ENCODE measurements around the gene SNX9.

DNA sequence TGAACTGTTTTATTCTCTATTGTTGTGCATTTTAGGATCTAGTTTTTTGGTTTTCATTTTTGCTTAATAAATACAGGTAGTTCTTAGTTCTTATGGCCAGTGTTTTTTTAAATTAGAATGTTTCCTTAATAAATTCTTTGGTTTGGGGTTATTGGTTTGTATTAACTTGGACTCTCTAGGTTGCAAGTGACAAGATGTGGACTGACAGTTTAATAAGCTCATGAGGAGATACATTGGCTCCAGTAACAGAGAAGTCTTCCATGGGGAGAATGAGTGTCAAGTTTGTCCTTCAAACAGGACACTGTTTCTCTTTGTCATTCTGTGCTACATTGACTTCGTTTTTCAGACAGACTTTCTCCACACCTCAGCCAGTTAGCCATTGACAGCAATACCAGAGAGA is 39.7 kb downstream of the SNX9 start:
- TF ChIP-seq, protein P1, sequence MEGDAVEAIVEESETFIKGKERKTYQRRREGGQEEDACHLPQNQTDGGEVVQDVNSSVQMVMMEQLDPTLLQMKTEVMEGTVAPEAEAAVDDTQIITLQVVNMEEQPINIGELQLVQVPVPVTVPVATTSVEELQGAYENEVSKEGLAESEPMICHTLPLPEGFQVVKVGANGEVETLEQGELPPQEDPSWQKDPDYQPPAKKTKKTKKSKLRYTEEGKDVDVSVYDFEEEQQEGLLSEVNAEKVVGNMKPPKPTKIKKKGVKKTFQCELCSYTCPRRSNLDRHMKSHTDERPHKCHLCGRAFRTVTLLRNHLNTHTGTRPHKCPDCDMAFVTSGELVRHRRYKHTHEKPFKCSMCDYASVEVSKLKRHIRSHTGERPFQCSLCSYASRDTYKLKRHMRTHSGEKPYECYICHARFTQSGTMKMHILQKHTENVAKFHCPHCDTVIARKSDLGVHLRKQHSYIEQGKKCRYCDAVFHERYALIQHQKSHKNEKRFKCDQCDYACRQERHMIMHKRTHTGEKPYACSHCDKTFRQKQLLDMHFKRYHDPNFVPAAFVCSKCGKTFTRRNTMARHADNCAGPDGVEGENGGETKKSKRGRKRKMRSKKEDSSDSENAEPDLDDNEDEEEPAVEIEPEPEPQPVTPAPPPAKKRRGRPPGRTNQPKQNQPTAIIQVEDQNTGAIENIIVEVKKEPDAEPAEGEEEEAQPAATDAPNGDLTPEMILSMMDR (tag by site-specific recombination; IDR thresholded peaks at IDR 0.05) = no peak
- TF ChIP-seq ZNF23 (tag by site-specific recombination; IDR thresholded peaks at IDR 0.05; ENCODE audit: borderline replicate concordance) (no peak), HOXA7 (CRISPR knock-in tag; IDR thresholded peaks at IDR 0.05; ENCODE audit: borderline replicate concordance) (no peak), ZEB2 (tag by site-specific recombination; IDR thresholded peaks at IDR 0.05) (no peak), ZNF785 (tag by site-specific recombination; IDR thresholded peaks at IDR 0.05) (no peak), ZNF248 (tag by site-specific recombination; IDR thresholded peaks at IDR 0.05) (no peak), PRDM1 (tag by site-specific recombination; IDR thresholded peaks at IDR 0.05) (no peak)
- TF ChIP-seq, protein P2, sequence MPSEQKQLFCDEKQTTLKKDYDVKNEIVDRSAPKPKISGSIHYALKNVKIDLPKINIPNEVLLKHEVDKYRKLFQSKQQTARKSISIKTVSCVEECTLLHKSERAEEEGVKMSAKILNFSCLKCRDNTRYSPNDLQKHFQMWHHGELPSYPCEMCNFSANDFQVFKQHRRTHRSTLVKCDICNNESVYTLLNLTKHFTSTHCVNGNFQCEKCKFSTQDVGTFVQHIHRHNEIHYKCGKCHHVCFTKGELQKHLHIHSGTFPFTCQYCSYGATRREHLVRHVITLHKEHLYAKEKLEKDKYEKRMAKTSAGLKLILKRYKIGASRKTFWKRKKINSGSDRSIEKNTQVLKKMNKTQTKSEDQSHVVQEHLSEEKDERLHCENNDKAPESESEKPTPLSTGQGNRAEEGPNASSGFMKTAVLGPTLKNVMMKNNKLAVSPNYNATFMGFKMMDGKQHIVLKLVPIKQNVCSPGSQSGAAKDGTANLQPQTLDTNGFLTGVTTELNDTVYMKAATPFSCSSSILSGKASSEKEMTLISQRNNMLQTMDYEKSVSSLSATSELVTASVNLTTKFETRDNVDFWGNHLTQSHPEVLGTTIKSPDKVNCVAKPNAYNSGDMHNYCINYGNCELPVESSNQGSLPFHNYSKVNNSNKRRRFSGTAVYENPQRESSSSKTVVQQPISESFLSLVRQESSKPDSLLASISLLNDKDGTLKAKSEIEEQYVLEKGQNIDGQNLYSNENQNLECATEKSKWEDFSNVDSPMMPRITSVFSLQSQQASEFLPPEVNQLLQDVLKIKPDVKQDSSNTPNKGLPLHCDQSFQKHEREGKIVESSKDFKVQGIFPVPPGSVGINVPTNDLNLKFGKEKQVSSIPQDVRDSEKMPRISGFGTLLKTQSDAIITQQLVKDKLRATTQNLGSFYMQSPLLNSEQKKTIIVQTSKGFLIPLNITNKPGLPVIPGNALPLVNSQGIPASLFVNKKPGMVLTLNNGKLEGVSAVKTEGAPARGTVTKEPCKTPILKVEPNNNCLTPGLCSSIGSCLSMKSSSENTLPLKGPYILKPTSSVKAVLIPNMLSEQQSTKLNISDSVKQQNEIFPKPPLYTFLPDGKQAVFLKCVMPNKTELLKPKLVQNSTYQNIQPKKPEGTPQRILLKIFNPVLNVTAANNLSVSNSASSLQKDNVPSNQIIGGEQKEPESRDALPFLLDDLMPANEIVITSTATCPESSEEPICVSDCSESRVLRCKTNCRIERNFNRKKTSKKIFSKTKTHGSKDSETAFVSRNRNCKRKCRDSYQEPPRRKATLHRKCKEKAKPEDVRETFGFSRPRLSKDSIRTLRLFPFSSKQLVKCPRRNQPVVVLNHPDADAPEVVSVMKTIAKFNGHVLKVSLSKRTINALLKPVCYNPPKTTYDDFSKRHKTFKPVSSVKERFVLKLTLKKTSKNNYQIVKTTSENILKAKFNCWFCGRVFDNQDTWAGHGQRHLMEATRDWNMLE (tag by site-specific recombination; conservative IDR thresholded peaks at IDR 0.05; ENCODE audit: low read depth) = no peak

All from HEK293 (cell line).